Retina (tissue), 1 donor: ENCODE measurements around the gene ALX3.
A peak's percentile ranks its signal among the peaks of the same experiment; 100 is the strongest.

Experiments
- DNase-seq: peaks from one replicate; pipeline ENCODE4 v3.0.0-alpha.2; 2016

ALX3 gene

GRCh38 chr1:110070671-110071242 lies at the start of gene ALX3:
TSS of gene ALX3 (minus strand) at chr1:110070672. CDS start at chr1:110070612, 60 bp downstream.
- DNase-seq = no peak

GRCh38 chr1:110119843-110120242 lies 49.4 kb upstream of the ALX3 start:
- no peak for DNase-seq

GRCh38 chr1:110118636-110119396 lies 48.3 kb upstream of the ALX3 start:
- DNase-seq = no peak

GRCh38 chr1:110114784-110115183 lies 44.3 kb upstream of the ALX3 start:
- no peak for DNase-seq

GRCh38 chr1:110114173-110114572 lies 43.7 kb upstream of the ALX3 start:
- no peak for DNase-seq

GRCh38 chr1:110113551-110113950 lies 43.1 kb upstream of the ALX3 start:
- DNase-seq = no peak

GRCh38 chr1:110112656-110113055 lies 42.2 kb upstream of the ALX3 start:
- no peak for DNase-seq

GRCh38 chr1:110112143-110112542 lies 41.7 kb upstream of the ALX3 start, which contains the start of gene UBL4B:
TSS of gene UBL4B (plus strand) at chr1:110112443. CDS start at chr1:110112535, 92 bp downstream.
- DNase-seq = no peak

- DNase-seq = no peak
These were observed 40.6 kb upstream of the ALX3 start for GRCh38 chr1:110111081-110111480.

- no peak for DNase-seq
These were observed 37.5 kb upstream of the ALX3 start for GRCh38 chr1:110107867-110108469.

GRCh38 chr1:110106013-110106941 lies 35.8 kb upstream of the ALX3 start:
- peak; percentile 84 for DNase-seq

- no peak for DNase-seq
These were observed 31.6 kb upstream of the ALX3 start for GRCh38 chr1:110102081-110102480.

- DNase-seq = no peak
These were observed 29.9 kb upstream of the ALX3 start for GRCh38 chr1:110100335-110100734.

- DNase-seq = no peak
These were observed 28.0 kb upstream of the ALX3 start for GRCh38 chr1:110098222-110099026.

- DNase-seq = no peak
These were observed 27.2 kb upstream of the ALX3 start for GRCh38 chr1:110097507-110098221.

GRCh38 chr1:110094931-110095654 lies 24.6 kb upstream of the ALX3 start:
- no peak for DNase-seq

- DNase-seq = no peak
These were observed 22.5 kb upstream of the ALX3 start for GRCh38 chr1:110092991-110093390.

- DNase-seq = no peak
These were observed 21.3 kb upstream of the ALX3 start for GRCh38 chr1:110091791-110092190.

- no peak for DNase-seq
These were observed 20.9 kb upstream of the ALX3 start for GRCh38 chr1:110091381-110091780.

- DNase-seq = peak; percentile 39
These were observed 19.2 kb upstream of the ALX3 start for GRCh38 chr1:110089561-110090275.
